ENCODE measurements around the gene NCKAP5.

NCKAP5 gene

GRCh38 chr2:132654335-132654734, 913.9 kb downstream of the NCKAP5 start:
- TF ChIP-seq TAF1 (IDR thresholded peaks at IDR 0.05; ENCODE audit: borderline replicate concordance, insufficient read depth, low read length) (no peak), POLR2AphosphoS5 (IDR thresholded peaks at IDR 0.05; ENCODE audit: low read depth, low read length) (no peak), SIN3A (IDR thresholded peaks at IDR 0.05; ENCODE audit: borderline replicate concordance, insufficient read depth, low read length) (no peak), REST (IDR thresholded peaks at IDR 0.05; ENCODE audit: insufficient read depth in 1 of 2, low read depth in 2 of 2, low read length in 2 of 2) (no peak), FOXP2 (optimal IDR thresholded peaks at IDR 0.05; ENCODE audit: borderline replicate concordance, extremely low read depth, extremely low read length, insufficient read depth) (no peak)

GRCh38 chr2:132652474-132652873, 915.8 kb downstream of the NCKAP5 start:
- TF ChIP-seq SIN3A (IDR thresholded peaks at IDR 0.05; ENCODE audit: borderline replicate concordance, insufficient read depth, low read length) (no peak), POLR2AphosphoS5 (IDR thresholded peaks at IDR 0.05; ENCODE audit: low read depth, low read length) (no peak), FOXP2 (optimal IDR thresholded peaks at IDR 0.05; ENCODE audit: borderline replicate concordance, extremely low read depth, extremely low read length, insufficient read depth) (no peak), TAF1 (IDR thresholded peaks at IDR 0.05; ENCODE audit: borderline replicate concordance, insufficient read depth, low read length) (no peak), REST (IDR thresholded peaks at IDR 0.05; ENCODE audit: insufficient read depth in 1 of 2, low read depth in 2 of 2, low read length in 2 of 2) (no peak)

GRCh38 chr2:132651115-132652045, 916.9 kb downstream of the NCKAP5 start:
- TF ChIP-seq SIN3A (IDR thresholded peaks at IDR 0.05; ENCODE audit: borderline replicate concordance, insufficient read depth, low read length) (no peak), TAF1 (IDR thresholded peaks at IDR 0.05; ENCODE audit: borderline replicate concordance, insufficient read depth, low read length) (no peak), POLR2AphosphoS5 (IDR thresholded peaks at IDR 0.05; ENCODE audit: low read depth, low read length) (no peak), FOXP2 (optimal IDR thresholded peaks at IDR 0.05; ENCODE audit: borderline replicate concordance, extremely low read depth, extremely low read length, insufficient read depth) (no peak), REST (IDR thresholded peaks at IDR 0.05; ENCODE audit: insufficient read depth in 1 of 2, low read depth in 2 of 2, low read length in 2 of 2) (no peak)

- no peak for TF ChIP-seq SIN3A (IDR thresholded peaks at IDR 0.05; ENCODE audit: borderline replicate concordance, insufficient read depth, low read length)
- no peak for TF ChIP-seq POLR2AphosphoS5 (IDR thresholded peaks at IDR 0.05; ENCODE audit: low read depth, low read length)
- TF ChIP-seq TAF1 (IDR thresholded peaks at IDR 0.05; ENCODE audit: borderline replicate concordance, insufficient read depth, low read length): no peak
- TF ChIP-seq REST (IDR thresholded peaks at IDR 0.05; ENCODE audit: insufficient read depth in 1 of 2, low read depth in 2 of 2, low read length in 2 of 2): no peak
- TF ChIP-seq FOXP2 (optimal IDR thresholded peaks at IDR 0.05; ENCODE audit: borderline replicate concordance, extremely low read depth, extremely low read length, insufficient read depth): no peak
These were observed 921.6 kb downstream of the NCKAP5 start for GRCh38 chr2:132646540-132647108.

All from PFSK-1 (cell line).